ENCODE measurements around the gene ZFP36L1.

The ZFP36L1 gene

DNA sequence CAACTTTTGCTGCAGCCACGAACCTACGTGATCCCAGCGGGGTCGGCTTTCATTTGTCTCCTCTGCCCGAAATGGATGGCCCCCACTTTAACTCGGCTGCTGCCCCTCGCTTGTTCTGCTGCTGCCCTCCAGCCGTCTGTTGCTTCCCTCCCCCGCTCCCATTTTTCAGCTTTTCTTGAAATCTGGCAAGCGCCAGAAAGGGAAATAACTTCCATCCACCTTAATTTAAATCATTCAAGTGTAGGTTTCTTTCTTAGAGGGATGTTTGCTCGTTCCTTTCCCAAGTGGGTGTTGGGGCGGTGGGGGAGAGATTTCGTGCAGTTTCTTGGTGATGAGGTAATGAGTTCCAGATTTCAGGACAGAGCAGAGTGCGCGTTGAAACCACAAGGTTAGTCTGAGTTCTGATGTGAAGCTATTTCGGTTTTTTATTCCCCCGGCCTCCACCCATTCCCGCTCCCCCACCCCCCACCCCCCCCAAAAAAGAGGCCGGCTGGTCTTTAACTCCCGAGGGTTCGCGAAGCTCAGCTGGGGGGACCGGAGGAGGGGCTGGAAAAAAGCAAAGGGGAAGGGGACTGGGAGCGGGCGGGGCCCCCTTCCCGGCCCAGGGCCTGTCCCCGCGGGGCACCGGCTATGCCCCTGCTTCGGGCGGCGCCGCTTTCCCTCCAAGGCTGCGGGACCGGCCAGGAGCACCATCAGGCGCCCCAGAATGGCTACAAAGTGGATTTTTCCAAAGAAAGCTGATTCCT, 2.2 kb upstream of the ZFP36L1 start:
- DNase-seq = no peak

DNA sequence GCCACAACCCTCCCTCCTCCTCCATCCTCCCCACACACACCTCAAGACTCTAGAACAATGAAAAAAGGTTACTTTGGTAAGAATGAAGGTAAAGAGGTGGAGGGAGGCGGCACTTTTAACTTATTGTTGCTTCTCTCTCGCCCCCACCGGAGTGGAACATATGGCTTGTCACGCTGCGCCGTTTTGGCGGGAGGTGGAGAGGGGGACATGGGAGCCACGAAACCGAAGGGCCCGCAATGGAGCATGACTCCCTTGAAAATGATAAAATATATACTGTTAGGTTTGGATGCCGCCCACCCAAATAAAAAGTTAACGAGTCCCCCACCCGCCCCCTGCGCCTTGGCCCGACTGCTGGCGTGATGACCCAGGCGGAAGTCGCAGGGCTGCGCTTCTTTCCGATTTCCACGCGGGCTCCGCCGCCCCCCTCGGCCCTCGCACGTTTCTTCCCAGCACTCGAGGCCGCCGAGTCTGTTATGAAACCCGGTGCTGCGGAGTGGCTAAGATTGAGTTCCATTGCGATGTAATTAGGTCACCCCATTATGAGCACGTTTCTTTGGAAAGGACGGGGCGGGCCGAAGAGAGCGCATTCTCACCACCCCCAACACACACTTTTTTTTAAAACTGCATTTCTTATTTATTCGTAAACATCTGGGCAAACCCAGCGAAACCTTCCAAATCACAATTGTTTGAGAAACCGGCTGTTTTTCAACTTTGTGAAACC, 1.4 kb upstream of the ZFP36L1 start:
- DNase-seq = peak; percentile 39

DNA sequence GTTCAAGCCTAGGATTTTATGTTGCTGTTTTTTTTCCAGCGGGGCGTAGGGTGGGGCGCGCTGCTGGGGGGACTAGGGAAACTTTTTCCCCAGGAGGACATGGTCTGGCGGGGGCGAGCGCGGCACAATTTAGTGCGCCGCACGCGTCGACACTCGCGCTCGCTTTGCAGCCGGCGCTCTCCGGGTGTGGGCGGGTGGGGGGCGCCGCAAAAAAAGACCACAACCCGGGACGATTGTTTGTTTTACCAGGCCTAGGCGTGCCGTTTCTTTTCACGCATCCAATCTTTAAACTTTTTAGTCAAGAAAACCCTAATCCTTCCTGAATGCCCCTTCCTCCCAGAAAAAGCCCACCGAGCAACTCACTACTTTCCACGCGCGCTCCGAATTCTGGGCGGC, 865 bp upstream of the ZFP36L1 start:
- DNase-seq = no peak

- DNase-seq = no peak
These were observed 239 bp downstream of the ZFP36L1 start for GRCh38 chr14:68792678-68792978.

GRCh38 chr14:68791902-68792677, 777 bp downstream of the ZFP36L1 start:
- DNase-seq = no peak

DNA sequence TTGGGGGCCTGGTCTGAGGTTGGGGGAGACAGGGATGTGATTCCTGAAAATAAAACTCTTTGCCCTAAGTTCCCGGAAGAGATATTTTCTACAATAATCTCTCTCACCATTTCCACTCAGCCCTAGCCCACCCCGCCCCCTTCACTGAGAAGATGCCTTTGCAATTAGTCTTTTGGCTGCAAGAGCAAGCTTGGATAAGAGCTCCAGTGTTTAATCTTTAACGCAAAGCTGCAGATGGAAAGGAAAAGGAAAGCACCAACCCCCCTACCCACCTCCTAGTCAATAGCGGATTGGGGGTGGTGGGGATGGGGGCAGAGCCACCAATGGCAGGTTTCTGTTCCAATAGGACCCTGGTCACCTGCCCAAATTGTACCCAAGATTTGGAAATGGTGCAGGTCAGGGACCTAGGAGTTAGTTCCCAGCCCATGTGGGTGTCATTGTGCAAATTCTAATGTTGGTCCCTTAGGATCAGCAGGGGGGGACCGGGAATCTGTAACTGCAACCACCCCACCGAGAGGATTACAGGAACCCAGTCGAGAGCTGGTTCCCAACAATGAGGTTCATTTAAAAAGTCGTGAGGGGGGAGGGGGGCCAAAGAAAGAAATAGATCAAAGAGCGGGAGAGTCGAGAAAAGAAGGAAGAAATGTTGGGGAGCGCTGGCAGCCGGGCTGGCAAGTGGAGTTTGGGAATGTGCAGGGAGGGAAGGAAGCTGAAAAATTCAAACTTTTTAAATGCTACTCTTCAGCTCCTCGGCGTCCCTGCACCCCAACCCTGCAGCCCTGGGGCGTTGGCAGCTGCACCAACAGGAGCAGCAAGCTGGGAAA, 1.6 kb downstream of the ZFP36L1 start:
- DNase-seq = no peak

DNA sequence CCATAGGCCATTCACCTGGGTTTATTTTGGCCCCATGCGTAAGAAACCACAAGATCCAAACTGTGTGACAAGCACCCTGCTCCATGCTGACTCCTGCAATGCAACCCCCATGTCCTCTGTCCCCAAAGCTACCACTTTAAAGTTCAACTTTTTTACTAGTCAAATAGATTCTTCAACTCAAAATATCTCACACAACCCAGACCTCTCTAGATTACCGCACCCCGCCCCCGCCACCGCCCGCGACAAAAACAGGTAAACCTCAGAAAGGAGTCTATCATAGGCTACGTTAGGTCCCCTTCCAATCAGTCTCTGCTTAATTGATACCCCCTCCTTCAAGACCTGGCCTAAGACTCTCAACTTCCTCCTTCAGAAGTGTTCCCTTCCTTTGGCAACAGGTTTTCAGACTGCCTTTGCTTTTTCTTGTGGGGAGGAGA, 2.2 kb downstream of the ZFP36L1 start:
- peak; percentile 3 for DNase-seq

GRCh38 chr14:68789821-68790643, 2.8 kb downstream of the ZFP36L1 start:
- no peak for DNase-seq

DNA sequence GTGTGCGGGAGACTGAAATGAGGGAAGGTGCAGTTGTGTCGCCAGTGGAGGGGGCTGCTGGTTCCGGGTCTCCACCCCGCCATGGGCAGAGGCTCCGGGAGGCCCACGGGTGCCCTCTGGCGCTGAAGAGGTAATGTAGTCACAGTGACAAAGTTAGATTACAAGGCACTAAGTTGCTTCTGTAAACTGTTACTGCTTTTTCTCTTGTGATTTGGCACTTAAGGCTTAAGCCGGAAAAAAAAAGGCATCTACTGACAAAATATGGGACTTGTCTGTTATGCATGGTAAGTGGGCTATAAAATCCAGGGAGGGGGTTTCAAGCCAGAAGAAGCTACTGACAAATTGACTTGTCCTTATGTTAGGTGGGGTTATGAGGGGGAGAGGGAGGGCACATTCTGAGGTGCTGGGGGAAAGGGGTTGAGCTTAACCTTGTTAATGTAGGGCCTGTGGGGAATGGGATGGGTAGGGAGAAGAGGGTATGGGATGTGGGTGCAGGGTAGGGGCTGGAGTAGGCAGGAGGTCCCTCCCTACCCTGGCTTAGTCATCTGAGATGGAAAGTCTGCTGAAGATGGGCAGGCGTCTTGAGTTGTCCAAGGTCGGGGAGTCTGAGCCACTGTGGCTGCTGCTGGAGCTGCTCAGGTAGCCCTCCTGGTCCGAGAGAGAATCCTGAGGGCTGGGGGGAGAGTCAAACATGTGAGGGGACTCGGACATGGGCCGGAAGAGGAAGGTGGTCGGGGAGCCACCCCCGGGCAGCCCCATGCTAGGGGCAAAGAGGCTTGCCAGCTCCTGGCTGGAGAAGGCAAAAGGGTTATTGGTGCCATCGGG, 3.7 kb downstream of the ZFP36L1 start:
- peak; percentile 72 for DNase-seq

DNA sequence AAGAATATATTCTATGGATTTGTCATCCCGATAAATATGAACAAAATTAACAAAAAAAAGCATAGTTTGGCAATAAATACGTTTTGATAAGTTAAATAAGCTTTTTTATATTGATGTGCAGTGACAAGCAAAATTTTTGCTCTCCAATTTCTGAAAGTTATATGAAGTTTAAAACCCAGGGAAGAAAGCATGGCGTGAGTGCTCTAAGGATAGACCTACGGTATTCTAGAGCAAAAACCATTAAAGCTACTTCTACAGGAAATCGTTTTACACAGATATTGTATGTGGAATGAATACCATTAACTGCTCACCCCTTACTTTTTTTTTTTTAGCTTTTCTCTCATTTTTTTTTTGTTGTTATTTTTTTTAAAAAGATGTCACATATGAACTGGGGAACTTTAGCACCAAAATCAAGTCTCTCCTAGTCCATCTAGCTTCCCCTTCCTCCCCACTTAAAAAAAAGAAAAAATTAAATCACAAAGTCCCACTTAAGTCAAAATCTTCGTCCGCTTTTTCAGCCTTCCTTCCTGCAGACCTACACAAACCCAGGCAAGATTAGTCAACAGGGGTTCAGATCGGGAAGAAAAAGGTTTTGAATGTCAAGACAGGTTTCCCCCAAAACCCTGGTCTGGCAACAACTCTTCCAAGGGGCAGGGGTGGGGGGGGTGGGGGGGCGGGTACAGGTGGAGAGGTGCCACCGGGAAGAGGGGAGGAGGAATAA, 4.4 kb downstream of the ZFP36L1 start:
- no peak for DNase-seq

DNA sequence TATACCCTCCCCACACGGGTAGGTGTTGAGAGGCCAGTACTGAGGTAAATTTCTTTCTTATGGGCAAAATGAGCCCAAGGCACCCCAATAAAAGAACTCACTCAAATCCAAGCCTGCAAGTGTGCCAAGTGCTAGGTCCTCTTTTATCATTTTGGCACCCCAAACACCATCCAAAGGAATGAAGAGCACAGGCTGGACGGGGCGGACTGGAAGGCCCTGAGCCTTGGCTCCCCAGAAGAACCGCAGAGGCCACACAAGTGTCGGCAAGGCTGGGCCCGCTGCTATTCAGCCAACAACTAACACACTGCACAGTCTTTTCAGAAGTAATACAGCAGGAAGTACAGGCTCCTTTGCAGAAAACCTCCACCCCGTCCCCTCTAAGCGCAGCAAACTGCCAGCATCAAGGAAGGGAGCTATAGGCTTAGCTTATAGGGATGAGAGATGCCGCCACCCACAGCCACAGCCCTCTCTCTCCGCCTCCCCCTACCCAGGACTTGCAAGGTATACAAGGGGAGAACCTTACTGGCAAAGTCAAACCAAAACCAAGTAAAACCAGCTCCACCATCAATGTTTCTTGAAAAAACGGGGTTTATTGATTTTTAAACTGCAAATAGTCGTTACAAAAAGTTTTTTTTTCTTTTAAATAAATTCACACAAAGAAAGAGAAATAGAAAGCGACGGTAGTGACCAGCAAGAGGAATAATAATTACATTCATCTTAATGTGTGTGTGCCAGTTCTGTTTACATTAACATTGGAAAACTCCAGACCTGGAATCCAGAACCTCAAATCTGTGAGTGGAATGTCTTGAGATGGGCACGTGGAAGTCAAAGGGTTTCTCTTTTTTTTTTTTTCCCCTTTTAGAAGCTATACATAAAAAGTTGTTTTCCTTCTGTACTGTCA, 5.5 kb downstream of the ZFP36L1 start:
- no peak for DNase-seq

DNA sequence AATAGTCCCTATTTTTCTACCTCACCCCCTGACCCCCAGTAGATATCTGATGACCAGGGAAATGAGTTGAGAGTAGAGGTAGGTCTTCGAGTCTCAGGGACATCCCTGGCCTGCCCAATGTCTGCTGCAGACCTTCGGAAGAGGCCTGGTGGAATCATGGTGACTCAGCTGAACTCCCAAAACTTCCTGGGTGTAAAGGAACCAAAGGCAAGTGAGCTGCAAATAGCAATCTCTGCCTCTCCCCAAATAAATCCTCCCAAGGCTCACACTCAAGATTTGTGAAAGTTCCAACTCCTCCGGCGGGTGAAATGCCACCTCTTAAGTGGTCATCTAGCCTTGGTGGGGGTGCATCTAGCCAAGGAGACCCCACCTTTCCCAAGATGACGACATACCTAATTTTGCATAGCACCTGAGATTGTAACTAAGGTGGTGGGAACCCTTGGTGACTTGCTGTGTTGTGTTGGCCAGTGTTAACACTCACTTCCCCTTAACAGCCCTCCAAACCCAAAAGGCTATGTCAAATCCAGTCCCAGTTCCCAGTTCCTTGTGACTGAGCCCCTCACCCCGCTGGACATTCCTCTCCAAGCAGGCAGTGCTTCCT, 6.3 kb downstream of the ZFP36L1 start:
- DNase-seq = peak; percentile 33

DNA sequence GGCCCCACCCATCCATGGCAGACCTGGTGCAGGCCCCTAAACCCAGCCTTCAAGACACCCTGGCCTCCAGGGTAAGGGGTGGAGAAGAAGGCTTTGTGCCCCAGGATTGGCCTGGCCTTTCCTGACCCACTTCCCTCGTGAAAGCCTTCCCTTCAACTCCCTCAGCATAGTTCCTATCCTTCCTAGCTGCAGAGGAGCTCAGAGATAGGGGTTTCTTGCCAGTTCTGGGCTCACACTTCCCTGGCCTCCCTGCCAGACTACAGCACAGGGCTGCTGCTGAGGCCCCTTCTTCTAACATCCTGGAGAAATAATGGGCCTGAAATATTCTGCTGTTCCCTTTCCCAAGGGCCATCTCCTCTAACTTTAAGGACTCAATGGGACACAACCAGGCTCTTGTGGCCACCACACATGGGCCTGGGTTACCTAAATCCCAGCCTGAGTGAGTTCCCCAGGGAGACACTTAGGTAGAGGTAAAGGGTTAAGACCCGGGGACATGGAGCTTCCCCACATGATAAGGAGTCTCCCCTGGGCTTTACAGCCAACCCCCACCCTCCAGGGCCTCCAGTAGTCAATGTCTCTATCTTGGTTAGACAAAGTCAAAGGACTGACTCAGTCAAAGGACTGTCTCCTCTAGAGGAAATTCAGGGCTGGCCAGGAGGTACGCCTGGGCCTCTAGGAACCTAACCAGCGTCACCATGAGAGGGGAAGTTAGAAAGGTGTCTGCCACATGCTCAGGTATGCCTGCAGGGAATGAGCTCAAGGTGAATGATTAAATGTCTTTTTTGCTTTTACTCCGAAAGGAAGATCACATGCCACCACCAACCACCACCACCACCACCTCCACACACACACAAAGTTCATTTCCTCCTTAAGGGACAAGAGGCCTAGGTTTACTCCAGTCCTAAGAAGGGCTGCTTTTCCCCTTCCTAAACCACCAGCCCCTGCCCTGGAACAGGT, 7.1 kb downstream of the ZFP36L1 start:
- DNase-seq = no peak

GRCh38 chr14:68784978-68785533, 7.8 kb downstream of the ZFP36L1 start:
- DNase-seq = no peak

- DNase-seq = no peak
These were observed 8.5 kb downstream of the ZFP36L1 start for GRCh38 chr14:68784226-68784910.

DNA sequence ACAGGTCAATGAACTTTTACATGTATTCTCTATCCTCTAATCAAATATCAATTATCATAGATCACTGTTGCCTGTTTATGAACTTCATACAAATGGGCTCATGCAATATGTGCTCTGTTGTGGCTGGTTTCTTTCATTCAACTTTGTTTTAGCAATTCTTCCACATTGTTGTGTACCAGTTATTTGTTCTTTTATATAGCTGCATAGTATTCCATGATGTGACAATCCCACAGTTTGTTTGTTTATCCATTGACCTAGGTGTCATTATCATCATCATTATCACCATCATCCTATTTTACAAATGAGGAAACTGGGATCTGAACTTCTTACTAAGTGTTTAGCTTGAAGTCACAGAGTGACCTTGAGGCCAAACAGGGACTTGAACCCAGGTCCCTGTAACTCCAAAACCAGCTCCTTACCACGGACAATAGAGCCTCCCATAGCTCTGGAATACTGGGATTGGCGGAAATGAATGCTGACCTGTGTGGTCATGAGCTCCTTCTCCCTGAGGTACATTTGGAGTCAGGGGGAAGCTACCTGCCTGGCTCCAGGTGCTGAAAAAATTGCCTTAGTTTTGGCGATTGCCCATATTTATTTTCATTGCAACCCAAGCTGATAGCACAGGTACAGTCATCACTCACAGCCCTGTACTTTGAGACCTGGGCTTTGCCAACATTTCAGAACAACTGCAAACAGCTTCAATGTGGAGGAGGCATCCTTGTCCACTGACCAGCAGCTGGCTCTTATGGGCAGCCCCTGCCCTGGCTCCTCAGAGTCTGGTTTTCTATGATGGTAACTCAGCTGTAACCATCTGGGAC, 9.2 kb downstream of the ZFP36L1 start:
- no peak for DNase-seq

Data from MV-4-11 (cell line).